A673 (cell line): ENCODE data around the gene GATA6. TPM values are rescaled to one million over a fixed set of nuclear protein-coding genes. Genes with fewer than 3 reads are reported as not detected.

Experiments used
- BruUV-seq: library from RNA; stranded (reverse); fragments of 400-500 nt; replicated peaks from 2 replicates; lab custom pipeline; 2021; lab: Mats Ljungman, UMichigan
- CTCF ChIA-PET: fragments of 300-600 bp; sonication (Branson Sonifier 250); formaldehyde crosslinking; loops from one replicate; lab custom pipeline; 2022; ENCODE audit warnings: antibody characterized with exemption; lab: Charles Lee
- POLR2A ChIA-PET: fragments of 300-600 bp; sonication (Branson Sonifier 250); formaldehyde crosslinking; loops from one replicate; lab custom pipeline; 2022; ENCODE audit warnings: antibody characterized with exemption; ENCODE audit not compliant: low non-redundant PET; lab: Charles Lee
- DNase-seq: peaks from one replicate; pipeline ENCODE4 v3.0.0-alpha.2; 2015; ENCODE audit warnings: low spot score
- H3K27ac ChIP-seq: fragments of 200-600 bp; sonication (generic); 2 replicates; pipeline ENCODE4 v1.5.1; 2016; ENCODE audit warnings: mixed run types, low read depth, mild to moderate bottlenecking, mixed read lengths, antibody characterized with exemption, low read length; ENCODE audit not compliant: poor library complexity, severe bottlenecking
- H3K27me3 ChIP-seq: fragments of 200-600 bp; sonication (generic); replicated peaks from 2 replicates; pipeline ENCODE4 v1.6.1; 2017; ENCODE audit warnings: mixed run types, low read depth, mild to moderate bottlenecking, mixed read lengths, antibody characterized with exemption, low read length; ENCODE audit not compliant: insufficient read depth, poor library complexity
- H3K36me3 ChIP-seq: fragments of 200-600 bp; sonication (generic); 2 replicates; pipeline ENCODE4 v1.6.1; 2016; ENCODE audit warnings: mixed run types, mild to moderate bottlenecking, mixed read lengths, antibody characterized with exemption, low read length; ENCODE audit not compliant: insufficient read depth, poor library complexity, severe bottlenecking
- H3K4me1 ChIP-seq: fragments of 200-600 bp; sonication (generic); 2 replicates; pipeline ENCODE4 v1.6.1; 2017; ENCODE audit warnings: mixed run types, mild to moderate bottlenecking, mixed read lengths, antibody characterized with exemption, low read length; ENCODE audit not compliant: insufficient read depth, poor library complexity, severe bottlenecking
- H3K4me3 ChIP-seq: fragments of 200-600 bp; sonication (generic); 2 replicates; pipeline ENCODE4 v1.5.1; 2016; ENCODE audit warnings: low read depth, mixed run types, mild to moderate bottlenecking, mixed read lengths, low read length; ENCODE audit not compliant: poor library complexity, severe bottlenecking
- H3K9me3 ChIP-seq: fragments of 200-600 bp; sonication (generic); 2 replicates; pipeline ENCODE4 v1.6.1; 2016; ENCODE audit warnings: mixed run types, low read depth, mild to moderate bottlenecking, mixed read lengths, antibody characterized with exemption, low read length; ENCODE audit not compliant: poor library complexity, severe bottlenecking
- CTCF ChIP-seq: fragments of 300-800, 200-600 bp; sonication (generic); conservative IDR thresholded peaks from 2 replicates; pipeline ENCODE4 v1.5.1; 2017; ENCODE audit warnings: low read depth, mild to moderate bottlenecking, antibody characterized with exemption, low read length, moderate library complexity, mixed read lengths
- EZH2 ChIP-seq: fragments of 200-600 bp; sonication (generic); IDR thresholded peaks from 2 replicates; pipeline ENCODE4 v1.6.1; 2017; ENCODE audit warnings: borderline replicate concordance, low read depth, mild to moderate bottlenecking, mixed read lengths, antibody characterized with exemption, low read length; ENCODE audit not compliant: poor library complexity, severe bottlenecking
- intact Hi-C: fragments of 100-400 bp; cut with micrococcal nuclease; formaldehyde crosslinking; loops from one replicate; pipeline ENCODE4 v1.10.0; 2022; ENCODE audit not compliant: unreplicated experiment
- total RNA-seq: library from RNA; stranded (reverse); gene quantifications from 2 replicates; pipeline ENCODE4 v1.2.3, GENCODE V29; 2021

GATA6 gene
- total RNA-seq, 1 experiment from 2014 or later = 0.21 TPM

GRCh38 chr18:22169889-22170420 is 566 bp downstream of the GATA6 start:
- peak; percentile 60 for DNase-seq
- Histone ChIP-seq H3K36me3 (no peaks in the 10 kb centered on the region), H3K27ac (no peak overlapping the region), H3K9me3 (no peaks in the 10 kb centered on the region), H3K27me3 (peaks cover 97% of the 10 kb centered on the region), H3K4me3 (peak overlapping the region; percentile 56), H3K4me1 (peaks cover 33% of the 10 kb centered on the region)
- ChIA-PET CTCF (interaction anchor here (0.5 to 0.9 kb wide), 2 partner anchors 300 to 393 kb away, joined by 3 read pairs; no protein-coding TSS in a partner anchor), POLR2A (no interaction called here)
- TF ChIP-seq CTCF = no peak
- peak; percentile 26 for TF ChIP-seq EZH2
- intact Hi-C loops = loop anchor here (2.0 kb wide), 1 partner anchor 393 kb away; no protein-coding TSS in a partner anchor
- no TSS peak for BruUV-seq

- CTCF ChIA-PET = interaction anchor here (0.5 to 0.9 kb wide), 4 partner anchors 71 to 568 kb away, joined by 3 to 9 read pairs (median 4); no protein-coding TSS in a partner anchor
- peak overlapping the region; percentile 56 for H3K4me3 ChIP-seq
- H3K9me3 ChIP-seq = no peaks in the 10 kb centered on the region
- intact Hi-C loops = no loop called here
- peaks cover 33% of the 10 kb centered on the region for H3K4me1 ChIP-seq
- H3K27me3 ChIP-seq = peaks cover 97% of the 10 kb centered on the region
- H3K36me3 ChIP-seq = no peaks in the 10 kb centered on the region
- no peak overlapping the region for H3K27ac ChIP-seq
- DNase-seq = peak; percentile 32
- TF ChIP-seq EZH2 (no peak), CTCF (no peak)
- no TSS peak for BruUV-seq
- POLR2A ChIA-PET = no interaction called here
Observed at GRCh38 chr18:22170421-22171257, 1.2 kb downstream of the GATA6 start.

GRCh38 chr18:22171258-22172119 is 2.1 kb downstream of the GATA6 start:
- ChIA-PET CTCF (interaction anchor here (0.6 kb wide), 1 partner anchor 567 kb away, joined by 4 read pairs; no protein-coding TSS in a partner anchor), POLR2A (no interaction called here)
- no peak for TF ChIP-seq CTCF
- peak; percentile 99 for TF ChIP-seq EZH2
- Histone ChIP-seq H3K9me3 (no peaks in the 10 kb centered on the region), H3K27ac (no peak overlapping the region), H3K27me3 (peaks cover 97% of the 10 kb centered on the region), H3K4me3 (peak overlapping the region; percentile 56), H3K36me3 (no peaks in the 10 kb centered on the region), H3K4me1 (peaks cover 33% of the 10 kb centered on the region)
- intact Hi-C loops = no loop called here
- BruUV-seq = no TSS peak
- no peak for DNase-seq
